Lung (tissue), 12 donors: ENCODE measurements around the gene TMEM244. TPM values are rescaled to one million over a fixed set of nuclear protein-coding genes. Genes with fewer than 3 reads are reported as not detected.

Experiments
- ATAC-seq: fragments of 200-7000 bp; cut with Tn5 transposase; one replicate; pipeline ENCODE4 v1.9.1; 2020; ENCODE audit warnings: moderate number of reproducible peaks; ENCODE audit not compliant: insufficient read depth, low FRiP score
- DNase-seq, 3 donors: peaks; one replicate each; pipeline ENCODE4 v3.0.0-alpha.2; 2013 to 2017
- H3K27ac ChIP-seq, 2 donors: one replicate each; pipeline ENCODE4 v1.5.1; 2013; ENCODE audit warnings: mild to moderate bottlenecking in 2 of 2, moderate library complexity in 2 of 2, control low read depth in 1 of 2, inconsistent platforms in 1 of 2, low read depth in 1 of 2, low read length in 1 of 2
- H3K27me3 ChIP-seq, 3 donors: one replicate each; pipeline ENCODE4 v1.5.1; 2013; ENCODE audit warnings: low read length in 2 of 3; ENCODE audit not compliant: control insufficient read depth in 3 of 3, insufficient read depth in 3 of 3
- H3K36me3 ChIP-seq, 4 donors: one replicate each; pipeline ENCODE4 v1.5.1; 2013; ENCODE audit warnings: low read length in 4 of 4, mild to moderate bottlenecking in 1 of 4, moderate library complexity in 1 of 4; ENCODE audit not compliant: control insufficient read depth in 4 of 4, insufficient read depth in 4 of 4
- H3K4me1 ChIP-seq, 5 donors: one replicate each; pipeline ENCODE4 v1.5.1; 2013; ENCODE audit warnings: low read length in 5 of 5, mild to moderate bottlenecking in 2 of 5, moderate library complexity in 1 of 5; ENCODE audit not compliant: control insufficient read depth in 5 of 5, insufficient read depth in 5 of 5
- H3K4me3 ChIP-seq: one replicate; pipeline ENCODE4 v1.5.1; 2013; ENCODE audit warnings: mild to moderate bottlenecking, control low read depth, moderate library complexity
- H3K9ac ChIP-seq, 2 donors: one replicate each; pipeline ENCODE4 v1.5.1; 2013; ENCODE audit warnings: low read length in 2 of 2, control low read depth in 1 of 2; ENCODE audit not compliant: insufficient read depth in 1 of 2
- H3K9me3 ChIP-seq, 4 donors: one replicate each; pipeline ENCODE4 v1.5.1; 2013; ENCODE audit warnings: low read length in 3 of 4, mild to moderate bottlenecking in 1 of 4, moderate library complexity in 1 of 4; ENCODE audit not compliant: control insufficient read depth in 4 of 4, insufficient read depth in 3 of 4
- CTCF ChIP-seq: IDR thresholded peaks from 2 replicates; pipeline ENCODE4 v1.5.1; 2012; ENCODE audit warnings: mild to moderate bottlenecking; ENCODE audit errors: control extremely low read depth, extremely low read depth
- WGBS, 2 donors: extraction: QIAGEN DNeasy Blood & Tissue Kit; methylation state at CpG; one replicate each; pipeline ENCODE4 v1.1.7; 2013; 5-methylcytosine and 5-hydroxymethylcytosine counted together
- polyA plus RNA-seq, 2 donors: library from polyadenylated mRNA; stranded (reverse); fragments of 200-250 nt; gene quantifications; one replicate each; pipeline ENCODE4 v1.2.1, GENCODE V29; 2013
- total RNA-seq, 2 donors: library from RNA; depleted of rRNA in 1 of 2; stranded (reverse); fragments of >200 nt in 1 of 2; gene quantifications; one replicate each; pipeline ENCODE4 v1.2.1, GENCODE V29; 2014 to 2021
- donor health status: control.
- donor health status: control.
- donor health status: Bipolar disorder and iron deficiency.
- donor health status: healthy.
- donor health status: DM: yes; HTN: yes; CAD: no.

Gene TMEM244
- total and polyA plus RNA-seq, 4 donors: not detected

- no peak for TF ChIP-seq CTCF
- WGBS, 2 donors: 83 to 92% methylated on average over 4 of the region's 4 CpGs
- no peak for ATAC-seq
Observed at GRCh38 chr6:129801909-129802308, 59.2 kb downstream of the TMEM244 start.

GRCh38 chr6:129795261-129795660, 65.9 kb downstream of the TMEM244 start:
- WGBS, 2 donors: 71 to 74% methylated on average over 2 of the region's 2 CpGs
- Histone ChIP-seq H3K9me3 (no peaks in the 10 kb centered on the region), H3K27ac (no peak overlapping the region), H3K4me3 (no peak overlapping the region), H3K36me3 (no peaks in the 10 kb centered on the region), H3K9ac (no peak overlapping the region), H3K4me1 (no peaks in the 10 kb centered on the region), H3K27me3 (no peaks in the 10 kb centered on the region)
- TF ChIP-seq CTCF: no peak
- ATAC-seq (no peak), DNase-seq (no peak)

More at GRCh38 chr6:129801909-129802308, 59.2 kb downstream of the TMEM244 start:
- H3K27ac ChIP-seq: no peak overlapping the region
- peaks cover 0 to 6% (median 0%) of the 10 kb centered on the region in 4 donors for H3K9me3 ChIP-seq
- H3K4me3 ChIP-seq: no peak overlapping the region
- H3K4me1 ChIP-seq: no peaks in the 10 kb centered on the region
- no peaks in the 10 kb centered on the region for H3K36me3 ChIP-seq
- H3K9ac ChIP-seq: no peak overlapping the region
- no peak for DNase-seq
- H3K27me3 ChIP-seq: no peaks in the 10 kb centered on the region

- H3K27ac ChIP-seq: no peak overlapping the region
- DNase-seq (no peak), ATAC-seq (no peak)
- no peak for TF ChIP-seq CTCF
- 33 to 53% methylated on average over 7 of the region's 7 CpGs for WGBS, 2 donors
- no peaks in the 10 kb centered on the region for H3K36me3 ChIP-seq
- no peaks in the 10 kb centered on the region for H3K27me3 ChIP-seq
- no peak overlapping the region for H3K4me3 ChIP-seq
- H3K9me3 ChIP-seq: no peaks in the 10 kb centered on the region
- H3K4me1 ChIP-seq: no peaks in the 10 kb centered on the region
- H3K9ac ChIP-seq: no peak overlapping the region
Observed at GRCh38 chr6:129793447-129793846, 67.7 kb downstream of the TMEM244 start.

- DNase-seq (no peak), ATAC-seq (no peak)
- Histone ChIP-seq H3K4me1 (no peaks in the 10 kb centered on the region), H3K9me3 (no peaks in the 10 kb centered on the region), H3K36me3 (no peaks in the 10 kb centered on the region), H3K27ac (no peak overlapping the region), H3K4me3 (no peak overlapping the region), H3K9ac (no peak overlapping the region), H3K27me3 (no peaks in the 10 kb centered on the region)
- 62 to 67% methylated on average over 4 of the region's 4 CpGs for WGBS, 2 donors
- no peak for TF ChIP-seq CTCF
Observed at GRCh38 chr6:129792049-129792448, 69.1 kb downstream of the TMEM244 start.
